Gastrocnemius medialis (tissue), 4 donors: Measurements from ENCODE around the gene TSHR. TPM values are rescaled to one million over a fixed set of nuclear protein-coding genes. Genes with fewer than 3 reads are reported as not detected.
A peak's percentile ranks its signal among the peaks of the same experiment; 100 is the strongest.

ENCODE experiments used
- ATAC-seq, 2 donors: fragments of 150-250 bp; one replicate each; pipeline ENCODE4 v1.9.1; 2016
- DNase-seq, 2 donors: peaks; one replicate each; pipeline ENCODE4 v3.0.0-alpha.2; 2019
- H3K27ac ChIP-seq, 4 donors: fragments of 200-600 bp; sonication (generic); 1 replicate in 1 of 4; 2 replicates in 3 of 4; pipeline ENCODE4 v1.5.1; 2016 to 2018; ENCODE audit warnings: mild to moderate bottlenecking in 2 of 4, moderate library complexity in 1 of 4
- H3K27me3 ChIP-seq, 3 donors: fragments of 200-600 bp; sonication (generic) in 2 of 3; 1 replicate in 1 of 3; 2 replicates in 2 of 3; pipeline versions ENCODE4 v1.5.1 to v1.6.0; 2016 to 2019; ENCODE audit warnings: mild to moderate bottlenecking in 1 of 3, moderate library complexity in 1 of 3
- H3K36me3 ChIP-seq, 2 donors: fragments of 200-600 bp; sonication (generic) in 1 of 2; one replicate each; pipeline ENCODE4 v1.5.1; 2017 to 2018
- H3K4me1 ChIP-seq, 2 donors: fragments of 200-600 bp; sonication (generic) in 1 of 2; one replicate each; pipeline ENCODE4 v1.5.1; 2016 to 2017; ENCODE audit warnings: mild to moderate bottlenecking in 2 of 2
- H3K4me3 ChIP-seq, 4 donors: fragments of 200-600 bp; sonication (generic) in 3 of 4; 1 replicate in 1 of 4; 2 replicates in 3 of 4; pipeline ENCODE4 v1.5.1; 2016 to 2019; ENCODE audit warnings: mild to moderate bottlenecking in 2 of 4
- H3K9me3 ChIP-seq, 3 donors: fragments of 200-600 bp; sonication (generic) in 2 of 3; 1 replicate in 1 of 3; 2 replicates in 2 of 3; pipeline ENCODE4 v1.5.1; 2016 to 2019
- CTCF ChIP-seq, 5 experiments: fragments of 450-650 bp in 3 of 5; fragments of 200-600 bp in 2 of 5; sonication (generic) in 2 of 5; IDR thresholded peaks in 4 of 5; conservative IDR thresholded peaks in 1 of 5; 1 replicate in 4 of 5; 2 replicates in 1 of 5; pipeline ENCODE4 v1.5.1; 2016 to 2019; ENCODE audit warnings: antibody characterized with exemption in 5 of 5, mild to moderate bottlenecking in 3 of 5, moderate library complexity in 3 of 5
- POLR2A ChIP-seq, 2 donors: fragments of 450-650 bp; IDR thresholded peaks; one replicate each; pipeline ENCODE4 v1.6.1; 2017; ENCODE audit warnings: antibody characterized with exemption in 2 of 2, mild to moderate bottlenecking in 2 of 2, moderate library complexity in 2 of 2
- in situ Hi-C, 4 donors: fragments of 200-750 bp; cut with MboI; loops; one replicate each; pipeline versions ENCODE4 v1.15.0 to v1.8.0; 2017; ENCODE audit warnings: low sequenced_read_pairs in 4 of 4
- intact Hi-C: fragments of 100-400 bp; cut with DNase I; formaldehyde crosslinking; loops from one replicate; pipeline ENCODE4 v1.15.1; 2023; ENCODE audit warnings: low total_unique reads
- total RNA-seq, 4 donors: library from RNA; depleted of rRNA; stranded (reverse); fragments of >200 nt; gene quantifications; one replicate each; pipeline versions ENCODE4 v1.1.0 to v1.2.3, GENCODE V29; 2016

Gene TSHR
- total RNA-seq, 4 donors from 2014 or later: not detected

- TF ChIP-seq POLR2A (IDR thresholded peaks at IDR 0.05): no peak
- no peak for TF ChIP-seq CTCF (IDR thresholded peaks at IDR 0.05 in 4 of 5, conservative IDR thresholded peaks at IDR 0.05 in 1 of 5)
- Histone ChIP-seq H3K4me3 (peak within 1 kb of the TSS; percentile 61 to 85 (median 80)), H3K27me3 (no peaks in the 10 kb centered on the region), H3K9me3 (no peaks in the 10 kb centered on the region), H3K27ac (peak within 1 kb of the TSS; percentile 70 to 79 (median 74)), H3K36me3 (no peaks in the 10 kb centered on the region), H3K4me1 (peaks cover 5 to 8% of the 10 kb centered on the region in 2 donors)
- in situ Hi-C loops (loop anchor here in 1 of 4 donors (10.0 kb wide), 1 partner anchor 233 kb away; no protein-coding TSS in a partner anchor), intact Hi-C loops (loop anchor here (5.0 kb wide), 2 partner anchors 276 to 591 kb away; partner anchors contain the start of gene SEL1L)
- ATAC-seq: peak; percentile 100
- peak; percentile 92 to 94 for DNase-seq
Measured at GRCh38 chr14:80941241-80942185, 13.9 kb upstream of the TSHR start, which contains the start of gene CEP128. TSS of gene CEP128 (minus strand) at chr14:80941738.

GRCh38 chr14:80942191-80942600, 13.2 kb upstream of the TSHR start:
- peak in 1 of 2 donors; percentile 20 for ATAC-seq
- H3K4me3 ChIP-seq: peak overlapping the region; percentile 61 to 85 (median 80)
- H3K9me3 ChIP-seq: no peaks in the 10 kb centered on the region
- DNase-seq: no peak
- intact Hi-C loops: loop anchor here (5.0 kb wide), 2 partner anchors 275 to 590 kb away; partner anchors contain the start of gene SEL1L
- no peak for TF ChIP-seq POLR2A (IDR thresholded peaks at IDR 0.05)
- TF ChIP-seq CTCF (IDR thresholded peaks at IDR 0.05 in 4 of 5, conservative IDR thresholded peaks at IDR 0.05 in 1 of 5): no peak
- no peaks in the 10 kb centered on the region for H3K36me3 ChIP-seq
- peak overlapping the region; percentile 70 to 79 (median 74) for H3K27ac ChIP-seq
- no peaks in the 10 kb centered on the region for H3K27me3 ChIP-seq
- peaks cover 5 to 8% of the 10 kb centered on the region in 2 donors for H3K4me1 ChIP-seq
- in situ Hi-C loops: loop anchor here in 1 of 4 donors (10.0 kb wide), 1 partner anchor 233 kb away; no protein-coding TSS in a partner anchor

GRCh38 chr14:80944861-80945617, 10.4 kb upstream of the TSHR start:
- Histone ChIP-seq H3K4me1 (peaks cover 5 to 8% of the 10 kb centered on the region in 2 donors), H3K4me3 (no peak overlapping the region), H3K27ac (no peak overlapping the region), H3K27me3 (no peaks in the 10 kb centered on the region), H3K9me3 (no peaks in the 10 kb centered on the region), H3K36me3 (no peaks in the 10 kb centered on the region)
- TF ChIP-seq CTCF (IDR thresholded peaks at IDR 0.05 in 4 of 5, conservative IDR thresholded peaks at IDR 0.05 in 1 of 5) (no peak), POLR2A (IDR thresholded peaks at IDR 0.05) (no peak)
- ATAC-seq (no peak), DNase-seq (no peak)
- intact Hi-C loops: loop anchor here (5.0 kb wide), 2 partner anchors 272 to 587 kb away; partner anchors contain the start of gene SEL1L
- in situ Hi-C loops: loop anchor here in 1 of 4 donors (10.0 kb wide), 1 partner anchor 230 kb away; no protein-coding TSS in a partner anchor

GRCh38 chr14:80946187-80946586, 9.2 kb upstream of the TSHR start:
- H3K27me3 ChIP-seq: no peaks in the 10 kb centered on the region
- H3K4me1 ChIP-seq: peaks cover 1 to 8% of the 10 kb centered on the region in 2 donors
- intact Hi-C loops: no loop called here
- no peaks in the 10 kb centered on the region for H3K9me3 ChIP-seq
- H3K27ac ChIP-seq: no peak overlapping the region
- H3K36me3 ChIP-seq: no peaks in the 10 kb centered on the region
- TF ChIP-seq POLR2A (IDR thresholded peaks at IDR 0.05) (no peak), CTCF (IDR thresholded peaks at IDR 0.05 in 4 of 5, conservative IDR thresholded peaks at IDR 0.05 in 1 of 5) (no peak)
- DNase-seq (no peak), ATAC-seq (no peak)
- no peak overlapping the region for H3K4me3 ChIP-seq
- in situ Hi-C loops: loop anchor here in 1 of 4 donors (10.0 kb wide), 1 partner anchor 229 kb away; no protein-coding TSS in a partner anchor
